B cell (primary cell): ENCODE measurements around the gene GFOD2.

ENCODE experiments used
- EZH2 ChIP-seq: IDR thresholded peaks from 2 replicates; pipeline ENCODE4 v1.6.1; 2012; ENCODE audit warnings: borderline replicate concordance, low read depth, mild to moderate bottlenecking, moderate library complexity, low read length; ENCODE audit not compliant: insufficient read depth, poor library complexity, severe bottlenecking
- TF ChIP-seq, protein P1 (sequence below): fragments of 200-600 bp; IDR thresholded peaks from one replicate; pipeline ENCODE4 v1.8.0; 2022; ENCODE audit warnings: antibody characterized with exemption, mild to moderate bottlenecking

GRCh38 chr16:67674851-67675578, 44.1 kb downstream of the GFOD2 start:
- TF ChIP-seq, protein P1, sequence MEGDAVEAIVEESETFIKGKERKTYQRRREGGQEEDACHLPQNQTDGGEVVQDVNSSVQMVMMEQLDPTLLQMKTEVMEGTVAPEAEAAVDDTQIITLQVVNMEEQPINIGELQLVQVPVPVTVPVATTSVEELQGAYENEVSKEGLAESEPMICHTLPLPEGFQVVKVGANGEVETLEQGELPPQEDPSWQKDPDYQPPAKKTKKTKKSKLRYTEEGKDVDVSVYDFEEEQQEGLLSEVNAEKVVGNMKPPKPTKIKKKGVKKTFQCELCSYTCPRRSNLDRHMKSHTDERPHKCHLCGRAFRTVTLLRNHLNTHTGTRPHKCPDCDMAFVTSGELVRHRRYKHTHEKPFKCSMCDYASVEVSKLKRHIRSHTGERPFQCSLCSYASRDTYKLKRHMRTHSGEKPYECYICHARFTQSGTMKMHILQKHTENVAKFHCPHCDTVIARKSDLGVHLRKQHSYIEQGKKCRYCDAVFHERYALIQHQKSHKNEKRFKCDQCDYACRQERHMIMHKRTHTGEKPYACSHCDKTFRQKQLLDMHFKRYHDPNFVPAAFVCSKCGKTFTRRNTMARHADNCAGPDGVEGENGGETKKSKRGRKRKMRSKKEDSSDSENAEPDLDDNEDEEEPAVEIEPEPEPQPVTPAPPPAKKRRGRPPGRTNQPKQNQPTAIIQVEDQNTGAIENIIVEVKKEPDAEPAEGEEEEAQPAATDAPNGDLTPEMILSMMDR = no peak
- no peak for TF ChIP-seq EZH2
